Keratinocyte (primary cell): ENCODE data around the gene ANTXRL.

Experiments
- CTCF ChIP-seq, 3 experiments: IDR thresholded peaks in 1 of 3; conservative IDR thresholded peaks in 1 of 3; optimal IDR thresholded peaks in 1 of 3; 2 replicates in 2 of 3; 3 replicates in 1 of 3; pipeline versions ENCODE3 to v1.5.1; 2011; ENCODE audit warnings: low read length in 3 of 3, mild to moderate bottlenecking in 3 of 3, moderate library complexity in 2 of 3, control low read depth in 1 of 3, inconsistent platforms in 1 of 3; ENCODE audit not compliant: insufficient read depth in 2 of 3; ENCODE audit errors: extremely low read depth in 1 of 3
- EZH2 ChIP-seq: IDR thresholded peaks from one replicate; pipeline ENCODE4 v1.6.1; 2012; ENCODE audit warnings: inconsistent platforms, mild to moderate bottlenecking, low read length, moderate library complexity

DNA sequence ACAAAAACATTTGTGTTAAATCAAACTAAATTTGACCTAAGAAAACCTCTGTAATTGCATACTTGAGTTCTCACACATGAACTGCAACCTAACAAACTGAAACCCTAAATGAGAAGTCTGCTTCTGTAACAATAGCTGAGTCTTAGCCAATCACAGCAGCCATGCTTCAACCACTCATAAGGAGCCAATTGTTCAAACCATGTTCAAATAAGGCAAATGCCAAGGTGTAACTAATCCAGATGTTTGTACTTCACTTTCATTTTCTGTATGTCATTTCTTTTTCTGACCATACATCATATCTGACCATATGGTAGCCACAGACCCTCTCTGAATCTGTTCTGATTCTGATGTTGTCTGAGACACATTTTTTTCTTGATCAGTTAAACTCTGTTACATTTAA, 47.5 kb upstream of the ANTXRL start:
- TF ChIP-seq CTCF (optimal IDR thresholded peaks at IDR 0.05 in 1 of 3, IDR thresholded peaks at IDR 0.05 in 1 of 3, conservative IDR thresholded peaks at IDR 0.05 in 1 of 3; ENCODE audit: extremely low read depth in 1 of 3, insufficient read depth in 2 of 3, low read length in 3 of 3): no peak
- TF ChIP-seq EZH2: no peak
